Keratinocyte (primary cell): ENCODE measurements around the gene MYH6. TPM values are rescaled to one million over a fixed set of nuclear protein-coding genes. Genes with fewer than 3 reads are reported as not detected.

Experiments used
- DNase-seq: peaks from one replicate; pipeline ENCODE4 v3.0.0-alpha.2; 2011; ENCODE audit warnings: low read depth, missing footprints, low spot score
- FAIRE-seq: peaks from 2 replicates; lab custom pipeline; 2011; peaks lifted over from hg19 to GRCh38; lab: Jason Lieb, UNC
- H2AFZ ChIP-seq: 2 replicates; pipeline ENCODE4 v1.6.0; 2012; ENCODE audit warnings: low read length, control low read depth, inconsistent platforms; ENCODE audit not compliant: control insufficient read depth
- H3K27ac ChIP-seq: 2 replicates; pipeline ENCODE4 v1.5.1; 2011; ENCODE audit warnings: low read length; ENCODE audit not compliant: control insufficient read depth, insufficient read depth
- H3K27me3 ChIP-seq: 3 replicates; pipeline ENCODE4 v1.6.0; 2011; ENCODE audit warnings: low read length; ENCODE audit not compliant: control insufficient read depth, insufficient read depth; ENCODE audit errors: extremely low read depth
- H3K36me3 ChIP-seq, 2 experiments: 2 replicates in 1 of 2; 3 replicates in 1 of 2; pipeline ENCODE4 v1.5.1; 2011; ENCODE audit warnings: low read length in 2 of 2, mild to moderate bottlenecking in 1 of 2; ENCODE audit not compliant: control insufficient read depth in 2 of 2, insufficient read depth in 2 of 2; ENCODE audit errors: extremely low read depth in 1 of 2
- H3K4me1 ChIP-seq: 3 replicates; pipeline ENCODE4 v1.5.1; 2011; ENCODE audit warnings: low read length; ENCODE audit not compliant: control insufficient read depth, insufficient read depth; ENCODE audit errors: extremely low read depth
- H3K4me2 ChIP-seq: 3 replicates; pipeline ENCODE4 v1.6.0; 2011; ENCODE audit warnings: low read depth, low read length; ENCODE audit not compliant: control insufficient read depth, insufficient read depth; ENCODE audit errors: extremely low read depth
- H3K4me3 ChIP-seq, 3 experiments: fragments of 200-600 bp in 1 of 3; sonication (generic) in 1 of 3; 2 replicates in 2 of 3; 3 replicates in 1 of 3; pipeline ENCODE4 v1.5.1; 2011 to 2016; ENCODE audit warnings: low read length in 3 of 3, mild to moderate bottlenecking in 3 of 3, control low read depth in 2 of 3, inconsistent platforms in 1 of 3, low read depth in 1 of 3, mixed read lengths in 1 of 3, mixed run types in 1 of 3, moderate library complexity in 1 of 3; ENCODE audit not compliant: control insufficient read depth in 2 of 3, insufficient read depth in 2 of 3; ENCODE audit errors: extremely low read depth in 1 of 3
- H3K79me2 ChIP-seq: 2 replicates; pipeline ENCODE4 v1.6.0; 2012; ENCODE audit warnings: low read length; ENCODE audit not compliant: control insufficient read depth, insufficient read depth
- H3K9ac ChIP-seq: 3 replicates; pipeline ENCODE4 v1.6.0; 2011; ENCODE audit warnings: low read length; ENCODE audit not compliant: control insufficient read depth, insufficient read depth; ENCODE audit errors: extremely low read depth
- H3K9me1 ChIP-seq: 3 replicates; pipeline ENCODE4 v1.6.0; 2011; ENCODE audit warnings: low read length; ENCODE audit not compliant: control insufficient read depth, insufficient read depth; ENCODE audit errors: extremely low read depth
- H3K9me3 ChIP-seq: 2 replicates; pipeline ENCODE4 v1.5.1; 2012; ENCODE audit warnings: low read depth, low read length; ENCODE audit not compliant: control insufficient read depth
- H4K20me1 ChIP-seq: 3 replicates; pipeline ENCODE4 v1.6.0; 2011; ENCODE audit warnings: low read length; ENCODE audit not compliant: control insufficient read depth, insufficient read depth; ENCODE audit errors: extremely low read depth
- EZH2 ChIP-seq: IDR thresholded peaks from one replicate; pipeline ENCODE4 v1.6.1; 2012; ENCODE audit warnings: inconsistent platforms, mild to moderate bottlenecking, low read length, moderate library complexity
- dilution Hi-C: fragments of 300-500 bp; cut with MboI; formaldehyde crosslinking; loops from one replicate; pipeline ENCODE4 v1.7.0; 2020; ENCODE audit warnings: low sequenced_read_pairs; ENCODE audit not compliant: extremely low pct_ligation_motif_present
- polyA plus RNA-seq, 5 experiments: library from polyadenylated mRNA; depleted of rRNA in 3 of 5; stranded (reverse) in 3 of 5; stranded (forward) in 1 of 5; unstranded in 1 of 5; fragments of >200 nt; gene quantifications; 1 replicate in 1 of 5; 2 replicates in 3 of 5; 3 replicates in 1 of 5; pipeline versions ENCODE4 v1.2.1 to v1.2.3, GENCODE V29; 2011 to 2012; ENCODE audit warnings: missing spikeins in 2 of 5, low read depth in 1 of 5, low replicate concordance in 1 of 5
- TF ChIP-seq, protein P1 (sequence below), 3 experiments: IDR thresholded peaks in 1 of 3; conservative IDR thresholded peaks in 1 of 3; optimal IDR thresholded peaks in 1 of 3; 2 replicates in 2 of 3; 3 replicates in 1 of 3; pipeline versions ENCODE3 to v1.5.1; 2011; ENCODE audit warnings: low read length in 3 of 3, mild to moderate bottlenecking in 3 of 3, moderate library complexity in 2 of 3, control low read depth in 1 of 3, inconsistent platforms in 1 of 3; ENCODE audit not compliant: insufficient read depth in 2 of 3; ENCODE audit errors: extremely low read depth in 1 of 3

Gene MYH6
- polyA plus RNA-seq, 1 donor (not counting 4 experiments of a cell fraction or from before 2014, with no cell fraction given): not detected

DNA sequence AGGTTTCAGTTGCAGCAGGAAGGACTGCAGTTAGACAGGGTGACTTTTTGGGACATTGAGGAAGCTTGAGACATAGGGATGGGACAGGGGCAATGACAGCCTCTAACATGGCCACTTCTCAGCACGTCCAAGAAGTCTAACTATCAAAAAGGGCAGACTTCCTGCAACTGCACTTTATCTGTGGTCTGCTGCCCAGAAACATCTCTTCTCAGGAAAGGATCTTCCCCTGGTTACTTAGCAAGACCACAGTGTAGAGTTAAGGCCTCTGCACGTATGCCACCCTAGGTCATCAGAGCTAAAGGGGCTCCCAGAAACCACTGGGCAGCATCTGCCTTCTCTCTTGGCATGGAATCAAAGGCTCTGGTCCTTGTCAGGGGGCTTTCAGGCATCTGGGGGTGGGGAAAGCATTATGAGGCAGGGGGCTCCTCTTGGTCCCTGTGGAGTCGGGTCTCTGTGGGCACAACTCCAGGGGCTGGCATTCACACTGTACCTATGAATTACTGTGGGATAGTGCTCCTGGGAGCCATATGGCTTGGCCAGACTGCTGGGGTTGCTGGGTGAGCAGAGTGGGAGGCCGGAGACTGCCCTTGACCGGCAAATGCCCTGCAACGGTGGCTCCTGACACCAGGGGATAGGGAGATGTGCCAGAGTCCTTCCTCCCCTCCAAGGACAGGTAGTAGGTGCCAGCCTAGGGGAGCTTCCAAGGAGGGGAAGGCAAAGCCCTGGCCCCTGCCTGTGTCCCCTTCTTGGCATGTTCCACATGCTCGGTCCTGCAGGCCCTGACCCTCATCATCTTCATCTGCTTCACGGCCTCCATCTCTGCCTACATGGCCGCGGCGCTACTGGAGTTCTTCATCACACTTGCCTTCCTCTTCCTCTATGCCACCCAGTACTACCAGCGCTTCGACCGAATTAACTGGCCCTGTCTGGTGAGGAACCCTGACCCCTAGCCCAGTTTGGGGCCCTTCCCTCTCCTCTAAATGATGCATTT, 30.2 kb downstream of the MYH6 start:
- dilution Hi-C loops: no loop called here
- FAIRE-seq (no peak), DNase-seq (no peak)
- H3K4me3 ChIP-seq: no peak overlapping the region
- peaks cover 7% of the 10 kb centered on the region for H3K27me3 ChIP-seq
- no peak overlapping the region for H3K9ac ChIP-seq
- H3K9me1 ChIP-seq: no peaks in the 10 kb centered on the region
- H3K36me3 ChIP-seq: no peaks in the 10 kb centered on the region
- TF ChIP-seq, protein P1, sequence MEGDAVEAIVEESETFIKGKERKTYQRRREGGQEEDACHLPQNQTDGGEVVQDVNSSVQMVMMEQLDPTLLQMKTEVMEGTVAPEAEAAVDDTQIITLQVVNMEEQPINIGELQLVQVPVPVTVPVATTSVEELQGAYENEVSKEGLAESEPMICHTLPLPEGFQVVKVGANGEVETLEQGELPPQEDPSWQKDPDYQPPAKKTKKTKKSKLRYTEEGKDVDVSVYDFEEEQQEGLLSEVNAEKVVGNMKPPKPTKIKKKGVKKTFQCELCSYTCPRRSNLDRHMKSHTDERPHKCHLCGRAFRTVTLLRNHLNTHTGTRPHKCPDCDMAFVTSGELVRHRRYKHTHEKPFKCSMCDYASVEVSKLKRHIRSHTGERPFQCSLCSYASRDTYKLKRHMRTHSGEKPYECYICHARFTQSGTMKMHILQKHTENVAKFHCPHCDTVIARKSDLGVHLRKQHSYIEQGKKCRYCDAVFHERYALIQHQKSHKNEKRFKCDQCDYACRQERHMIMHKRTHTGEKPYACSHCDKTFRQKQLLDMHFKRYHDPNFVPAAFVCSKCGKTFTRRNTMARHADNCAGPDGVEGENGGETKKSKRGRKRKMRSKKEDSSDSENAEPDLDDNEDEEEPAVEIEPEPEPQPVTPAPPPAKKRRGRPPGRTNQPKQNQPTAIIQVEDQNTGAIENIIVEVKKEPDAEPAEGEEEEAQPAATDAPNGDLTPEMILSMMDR (optimal IDR thresholded peaks at IDR 0.05 in 1 of 3, IDR thresholded peaks at IDR 0.05 in 1 of 3, conservative IDR thresholded peaks at IDR 0.05 in 1 of 3; ENCODE audit: extremely low read depth in 1 of 3, insufficient read depth in 2 of 3, low read length in 3 of 3): no peak
- TF ChIP-seq EZH2: no peak
- H3K27ac ChIP-seq: no peak overlapping the region
- no peaks in the 10 kb centered on the region for H4K20me1 ChIP-seq
- H3K9me3 ChIP-seq: no peaks in the 10 kb centered on the region
- H2AFZ ChIP-seq: no peak overlapping the region
- H3K4me2 ChIP-seq: no peak overlapping the region
- no peaks in the 10 kb centered on the region for H3K79me2 ChIP-seq
- no peaks in the 10 kb centered on the region for H3K4me1 ChIP-seq

- DNase-seq (no peak), FAIRE-seq (no peak)
- Histone ChIP-seq H3K9me1 (no peaks in the 10 kb centered on the region), H3K27ac (no peak overlapping the region), H3K79me2 (no peaks in the 10 kb centered on the region), H3K4me2 (no peak overlapping the region), H3K9ac (no peak overlapping the region), H3K36me3 (no peaks in the 10 kb centered on the region), H3K4me1 (no peaks in the 10 kb centered on the region), H2AFZ (no peak overlapping the region), H3K27me3 (peaks cover 7% of the 10 kb centered on the region), H3K4me3 (no peak overlapping the region), H4K20me1 (no peaks in the 10 kb centered on the region), H3K9me3 (no peaks in the 10 kb centered on the region)
- dilution Hi-C loops: no loop called here
- no peak for TF ChIP-seq EZH2
- TF ChIP-seq, protein P1 (optimal IDR thresholded peaks at IDR 0.05 in 1 of 3, IDR thresholded peaks at IDR 0.05 in 1 of 3, conservative IDR thresholded peaks at IDR 0.05 in 1 of 3; ENCODE audit: extremely low read depth in 1 of 3, insufficient read depth in 2 of 3, low read length in 3 of 3): no peak
These were observed 30.9 kb downstream of the MYH6 start for GRCh38 chr14:23377198-23377550.
